NB4 (cell line): ENCODE results near the gene SMYD3.

Source experiments
- MAX ChIP-seq: IDR thresholded peaks from 2 replicates; pipeline ENCODE4 v1.6.1; 2011; ENCODE audit warnings: low read depth, low read length
- POLR2A ChIP-seq: IDR thresholded peaks from 2 replicates; pipeline ENCODE4 v1.6.1; 2011; ENCODE audit warnings: mild to moderate bottlenecking; ENCODE audit not compliant: insufficient read length; ENCODE audit errors: extremely low read depth
- TF ChIP-seq, protein P1 (sequence below): IDR thresholded peaks from one replicate; pipeline ENCODE4 v1.5.1; 2012; ENCODE audit warnings: low read depth, low read length

DNA sequence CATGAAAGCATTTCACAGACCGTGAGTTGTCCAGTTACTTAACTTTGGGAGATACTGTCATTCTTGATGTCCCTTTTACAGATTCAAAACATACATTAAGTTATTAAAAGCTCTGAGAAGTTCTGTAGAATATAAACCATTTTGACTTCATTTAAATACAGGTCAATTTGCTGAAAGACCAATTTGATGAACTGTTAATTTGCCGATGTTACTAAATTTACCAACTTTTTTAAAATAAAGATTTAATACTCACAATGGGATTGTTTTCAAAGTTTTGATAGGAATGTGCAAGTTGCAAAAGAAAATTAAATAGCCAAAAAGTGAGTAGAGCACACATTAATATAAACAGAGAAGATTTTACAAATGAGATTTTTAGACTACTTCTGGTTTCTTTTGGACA, 666.1 kb downstream of the SMYD3 start:
- TF ChIP-seq, protein P1, sequence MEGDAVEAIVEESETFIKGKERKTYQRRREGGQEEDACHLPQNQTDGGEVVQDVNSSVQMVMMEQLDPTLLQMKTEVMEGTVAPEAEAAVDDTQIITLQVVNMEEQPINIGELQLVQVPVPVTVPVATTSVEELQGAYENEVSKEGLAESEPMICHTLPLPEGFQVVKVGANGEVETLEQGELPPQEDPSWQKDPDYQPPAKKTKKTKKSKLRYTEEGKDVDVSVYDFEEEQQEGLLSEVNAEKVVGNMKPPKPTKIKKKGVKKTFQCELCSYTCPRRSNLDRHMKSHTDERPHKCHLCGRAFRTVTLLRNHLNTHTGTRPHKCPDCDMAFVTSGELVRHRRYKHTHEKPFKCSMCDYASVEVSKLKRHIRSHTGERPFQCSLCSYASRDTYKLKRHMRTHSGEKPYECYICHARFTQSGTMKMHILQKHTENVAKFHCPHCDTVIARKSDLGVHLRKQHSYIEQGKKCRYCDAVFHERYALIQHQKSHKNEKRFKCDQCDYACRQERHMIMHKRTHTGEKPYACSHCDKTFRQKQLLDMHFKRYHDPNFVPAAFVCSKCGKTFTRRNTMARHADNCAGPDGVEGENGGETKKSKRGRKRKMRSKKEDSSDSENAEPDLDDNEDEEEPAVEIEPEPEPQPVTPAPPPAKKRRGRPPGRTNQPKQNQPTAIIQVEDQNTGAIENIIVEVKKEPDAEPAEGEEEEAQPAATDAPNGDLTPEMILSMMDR = no peak
- TF ChIP-seq POLR2A (no peak), MAX (no peak)
